Measurements from ENCODE around the gene STK32A. TPM values are rescaled to one million over a fixed set of nuclear protein-coding genes. Genes with fewer than 3 reads are reported as not detected.

The STK32A gene
- total RNA-seq, 1 experiment from 2014 or later = 1.2 TPM

DNA sequence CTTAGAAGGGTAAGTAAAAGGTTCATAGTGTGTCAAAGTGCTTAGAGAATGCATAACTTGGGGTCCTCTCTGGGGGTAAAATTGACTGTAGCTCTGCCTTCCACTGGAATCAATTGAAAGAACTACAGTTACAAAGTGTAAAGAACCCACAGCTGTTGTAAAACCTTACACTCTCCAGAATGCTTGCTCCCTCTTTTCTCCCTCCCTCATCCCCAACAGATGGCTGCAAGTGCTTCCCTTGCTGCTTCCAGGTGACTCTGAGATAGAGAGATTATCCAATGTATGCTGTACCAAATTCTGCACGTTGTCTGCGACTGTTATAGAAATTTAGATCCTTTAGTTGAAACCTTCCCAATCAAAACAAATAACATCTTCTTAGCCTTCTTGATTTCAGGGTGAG lies 126.0 kb downstream of the STK32A start:
- Histone ChIP-seq H3K9me2 (ENCODE audit: insufficient read depth) (no peaks in the 10 kb centered on the region), H2AFZ (ENCODE audit: low read depth, low read length, poor library complexity, severe bottlenecking) (no peak overlapping the region), H3K79me2 (ENCODE audit: insufficient read depth, low read length) (no peaks in the 10 kb centered on the region), H3K4me2 (ENCODE audit: low read length) (no peak overlapping the region), H3K36me3 (ENCODE audit: control insufficient read depth in 1 of 2, insufficient read depth in 2 of 2, low read length in 2 of 2) (no peaks in the 10 kb centered on the region), H3K4me3 (replicated peaks in 1 of 2; ENCODE audit: low read depth in 1 of 2, low read length in 2 of 2) (no peak overlapping the region), H3K9ac (ENCODE audit: low read length) (no peak overlapping the region), H3K27me3 (ENCODE audit: insufficient read depth, low read length) (peaks cover 8% of the 10 kb centered on the region; the same call in 1 of the 2 replicates), H3K4me1 (ENCODE audit: control insufficient read depth in 1 of 2, insufficient read depth in 2 of 2, low read length in 2 of 2) (no peaks in the 10 kb centered on the region), H3K9me3 (ENCODE audit: control insufficient read depth in 1 of 2, insufficient read depth in 1 of 2, low read depth in 1 of 2, low read length in 2 of 2) (no peaks in the 10 kb centered on the region), H3K27ac (ENCODE audit: low read depth, low read length) (no peak overlapping the region), H4K20me1 (ENCODE audit: insufficient read depth) (no peaks in the 10 kb centered on the region)
- DNase-seq (ENCODE audit: low read depth, low spot score) (no peak), ATAC-seq (no peak)
- CTCF ChIA-PET = no interaction called here
- TF ChIP-seq EZH2 (IDR thresholded peaks at IDR 0.05) (no peak), ZNF274 (IDR thresholded peaks at IDR 0.05; ENCODE audit: low read depth, low read length) (no peak), SIN3A (IDR thresholded peaks at IDR 0.05; ENCODE audit: low read depth) (no peak), POLR2A (IDR thresholded peaks at IDR 0.05; ENCODE audit: borderline replicate concordance, extremely low read depth, insufficient read depth, insufficient read length) (no peak), SRF (IDR thresholded peaks at IDR 0.05; ENCODE audit: low read depth) (no peak)
- TF ChIP-seq, protein P1, sequence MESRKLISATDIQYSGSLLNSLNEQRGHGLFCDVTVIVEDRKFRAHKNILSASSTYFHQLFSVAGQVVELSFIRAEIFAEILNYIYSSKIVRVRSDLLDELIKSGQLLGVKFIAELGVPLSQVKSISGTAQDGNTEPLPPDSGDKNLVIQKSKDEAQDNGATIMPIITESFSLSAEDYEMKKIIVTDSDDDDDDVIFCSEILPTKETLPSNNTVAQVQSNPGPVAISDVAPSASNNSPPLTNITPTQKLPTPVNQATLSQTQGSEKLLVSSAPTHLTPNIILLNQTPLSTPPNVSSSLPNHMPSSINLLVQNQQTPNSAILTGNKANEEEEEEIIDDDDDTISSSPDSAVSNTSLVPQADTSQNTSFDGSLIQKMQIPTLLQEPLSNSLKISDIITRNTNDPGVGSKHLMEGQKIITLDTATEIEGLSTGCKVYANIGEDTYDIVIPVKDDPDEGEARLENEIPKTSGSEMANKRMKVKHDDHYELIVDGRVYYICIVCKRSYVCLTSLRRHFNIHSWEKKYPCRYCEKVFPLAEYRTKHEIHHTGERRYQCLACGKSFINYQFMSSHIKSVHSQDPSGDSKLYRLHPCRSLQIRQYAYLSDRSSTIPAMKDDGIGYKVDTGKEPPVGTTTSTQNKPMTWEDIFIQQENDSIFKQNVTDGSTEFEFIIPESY (IDR thresholded peaks at IDR 0.05; ENCODE audit: extremely low read depth, insufficient replicate concordance, low read length) = no peak
- TF ChIP-seq, protein P2, sequence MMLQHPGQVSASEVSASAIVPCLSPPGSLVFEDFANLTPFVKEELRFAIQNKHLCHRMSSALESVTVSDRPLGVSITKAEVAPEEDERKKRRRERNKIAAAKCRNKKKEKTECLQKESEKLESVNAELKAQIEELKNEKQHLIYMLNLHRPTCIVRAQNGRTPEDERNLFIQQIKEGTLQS (IDR thresholded peaks at IDR 0.05) = no peak
- TF ChIP-seq, protein P3, sequence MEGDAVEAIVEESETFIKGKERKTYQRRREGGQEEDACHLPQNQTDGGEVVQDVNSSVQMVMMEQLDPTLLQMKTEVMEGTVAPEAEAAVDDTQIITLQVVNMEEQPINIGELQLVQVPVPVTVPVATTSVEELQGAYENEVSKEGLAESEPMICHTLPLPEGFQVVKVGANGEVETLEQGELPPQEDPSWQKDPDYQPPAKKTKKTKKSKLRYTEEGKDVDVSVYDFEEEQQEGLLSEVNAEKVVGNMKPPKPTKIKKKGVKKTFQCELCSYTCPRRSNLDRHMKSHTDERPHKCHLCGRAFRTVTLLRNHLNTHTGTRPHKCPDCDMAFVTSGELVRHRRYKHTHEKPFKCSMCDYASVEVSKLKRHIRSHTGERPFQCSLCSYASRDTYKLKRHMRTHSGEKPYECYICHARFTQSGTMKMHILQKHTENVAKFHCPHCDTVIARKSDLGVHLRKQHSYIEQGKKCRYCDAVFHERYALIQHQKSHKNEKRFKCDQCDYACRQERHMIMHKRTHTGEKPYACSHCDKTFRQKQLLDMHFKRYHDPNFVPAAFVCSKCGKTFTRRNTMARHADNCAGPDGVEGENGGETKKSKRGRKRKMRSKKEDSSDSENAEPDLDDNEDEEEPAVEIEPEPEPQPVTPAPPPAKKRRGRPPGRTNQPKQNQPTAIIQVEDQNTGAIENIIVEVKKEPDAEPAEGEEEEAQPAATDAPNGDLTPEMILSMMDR (IDR thresholded peaks at IDR 0.05 in 2 of 3, conservative IDR thresholded peaks at IDR 0.05 in 1 of 3; ENCODE audit: borderline replicate concordance in 1 of 3, insufficient read depth in 1 of 3, low read depth in 2 of 3, low read length in 2 of 3) = no peak
- no TSS peak for BruUV-seq (replicated peaks)
- POLR2A ChIA-PET = no interaction called here
- RAD21 ChIA-PET (ENCODE audit: low non-redundant PET in 1 of 2, low total read pairs in 2 of 2, uncharacterized antibody in 2 of 2, unreplicated experiment in 2 of 2) = no interaction called here
- intact Hi-C loops (cut with micrococcal nuclease) = loop anchor here (10.0 kb wide), 1 partner anchor 396 kb away; no protein-coding TSS in a partner anchor
